Calu3 (cell line): ENCODE data around the gene BRSK1. TPM values are rescaled to one million over a fixed set of nuclear protein-coding genes. Genes with fewer than 3 reads are reported as not detected.
A peak's percentile ranks its signal among the peaks of the same experiment; 100 is the strongest.

Experiments used
- BruUV-seq: library from RNA; stranded (reverse); fragments of 400-500 nt; replicated peaks from 2 replicates; lab custom pipeline; 2021; lab: Mats Ljungman, UMichigan
- CTCF ChIA-PET: fragments of 300-600 bp; sonication (Branson Sonifier 250); formaldehyde crosslinking; loops from one replicate; lab custom pipeline; 2022; ENCODE audit warnings: antibody characterized with exemption; lab: Charles Lee
- DNase-seq: peaks from one replicate; pipeline ENCODE4 v3.0.0; 2022
- H3K27ac Mint-ChIP-seq: one replicate; pipeline ENCODE4 v1.8.0; 2022; ENCODE audit warnings: mixed read lengths; ENCODE audit not compliant: unreplicated experiment
- H3K27me3 Mint-ChIP-seq: one replicate; pipeline ENCODE4 v1.8.0; 2022; ENCODE audit warnings: mixed read lengths; ENCODE audit not compliant: unreplicated experiment
- H3K36me3 Mint-ChIP-seq: one replicate; pipeline ENCODE4 v1.8.0; 2022; ENCODE audit warnings: mild to moderate bottlenecking, moderate library complexity, mixed read lengths; ENCODE audit not compliant: insufficient read depth, unreplicated experiment
- H3K4me1 Mint-ChIP-seq: one replicate; pipeline ENCODE4 v1.8.0; 2022; ENCODE audit warnings: mild to moderate bottlenecking, low read depth, mixed read lengths; ENCODE audit not compliant: unreplicated experiment
- H3K4me3 Mint-ChIP-seq: one replicate; pipeline ENCODE4 v1.8.0; 2022; ENCODE audit warnings: mild to moderate bottlenecking, low read depth, moderate library complexity, mixed read lengths; ENCODE audit not compliant: unreplicated experiment
- H3K9me3 Mint-ChIP-seq: one replicate; pipeline ENCODE4 v1.8.0; 2022; ENCODE audit warnings: low read depth, mixed read lengths; ENCODE audit not compliant: unreplicated experiment
- CTCF ChIP-seq: fragments of 200-600 bp; IDR thresholded peaks from one replicate; pipeline ENCODE4 v1.8.0; 2022; ENCODE audit warnings: antibody characterized with exemption; ENCODE audit not compliant: unreplicated experiment
- intact Hi-C: fragments of 100-400 bp; cut with micrococcal nuclease; formaldehyde crosslinking; loops from one replicate; pipeline ENCODE4 v1.10.0; 2022; ENCODE audit not compliant: unreplicated experiment
- total RNA-seq: library from RNA; stranded (reverse); gene quantifications from 2 replicates; pipeline ENCODE4 v1.2.3, GENCODE V29; 2022

BRSK1 gene
- total RNA-seq, 1 experiment from 2014 or later: 3.8 TPM

DNA sequence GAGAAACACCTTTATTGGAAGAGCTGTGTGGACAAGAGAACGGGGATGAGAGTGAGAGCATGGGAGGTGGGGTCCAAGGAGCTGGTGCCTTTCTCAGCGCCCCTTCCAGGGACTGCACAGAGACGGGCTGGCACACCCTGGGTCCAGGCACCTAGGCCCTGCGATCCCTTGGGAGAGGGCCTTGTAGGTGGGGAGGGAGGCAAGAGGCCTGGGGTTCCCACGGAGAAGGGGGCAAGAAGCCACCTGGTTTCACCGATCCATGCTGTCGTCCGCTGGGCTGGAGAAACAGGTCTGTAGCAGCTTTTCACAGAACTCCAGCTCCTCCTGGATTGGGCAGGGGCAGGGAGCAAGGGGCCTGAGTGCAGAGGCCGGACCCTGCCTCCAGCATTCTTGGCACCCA lies 21.4 kb upstream of the BRSK1 start:
- CTCF ChIA-PET: interaction anchor here (0.5 kb wide), 1 partner anchor 56 kb away, joined by 3 read pairs; no protein-coding TSS in a partner anchor
- peaks cover 38% of the 10 kb centered on the region for H3K36me3 Mint-ChIP-seq

GRCh38 chr19:55264531-55264930 lies 19.3 kb upstream of the BRSK1 start:
- no peak overlapping the region for H3K4me3 Mint-ChIP-seq
- DNase-seq: no peak
- no TSS peak for BruUV-seq
- no peaks in the 10 kb centered on the region for H3K4me1 Mint-ChIP-seq
- CTCF ChIA-PET: no interaction called here
- TF ChIP-seq CTCF: no peak
- peaks cover 7% of the 10 kb centered on the region for H3K9me3 Mint-ChIP-seq
- no peak overlapping the region for H3K27ac Mint-ChIP-seq
- H3K36me3 Mint-ChIP-seq: peaks cover 17% of the 10 kb centered on the region
- no peaks in the 10 kb centered on the region for H3K27me3 Mint-ChIP-seq
- intact Hi-C loops: no loop called here

More for the DNA sequence above, 21.4 kb upstream of the BRSK1 start:
- Mint-ChIP-seq H3K4me1 (peaks cover 5% of the 10 kb centered on the region), H3K9me3 (peaks cover 7% of the 10 kb centered on the region), H3K4me3 (no peak overlapping the region), H3K27ac (no peak overlapping the region), H3K27me3 (no peaks in the 10 kb centered on the region)
- DNase-seq: no peak
- no peak for TF ChIP-seq CTCF
- no TSS peak for BruUV-seq
- intact Hi-C loops: no loop called here

GRCh38 chr19:55265173-55265572 lies 18.6 kb upstream of the BRSK1 start:
- Mint-ChIP-seq H3K4me1 (no peaks in the 10 kb centered on the region), H3K27ac (no peak overlapping the region), H3K36me3 (peaks cover 17% of the 10 kb centered on the region), H3K27me3 (no peaks in the 10 kb centered on the region), H3K9me3 (peaks cover 7% of the 10 kb centered on the region), H3K4me3 (no peak overlapping the region)
- no peak for TF ChIP-seq CTCF
- intact Hi-C loops: no loop called here
- BruUV-seq: no TSS peak
- CTCF ChIA-PET: no interaction called here
- no peak for DNase-seq

DNA sequence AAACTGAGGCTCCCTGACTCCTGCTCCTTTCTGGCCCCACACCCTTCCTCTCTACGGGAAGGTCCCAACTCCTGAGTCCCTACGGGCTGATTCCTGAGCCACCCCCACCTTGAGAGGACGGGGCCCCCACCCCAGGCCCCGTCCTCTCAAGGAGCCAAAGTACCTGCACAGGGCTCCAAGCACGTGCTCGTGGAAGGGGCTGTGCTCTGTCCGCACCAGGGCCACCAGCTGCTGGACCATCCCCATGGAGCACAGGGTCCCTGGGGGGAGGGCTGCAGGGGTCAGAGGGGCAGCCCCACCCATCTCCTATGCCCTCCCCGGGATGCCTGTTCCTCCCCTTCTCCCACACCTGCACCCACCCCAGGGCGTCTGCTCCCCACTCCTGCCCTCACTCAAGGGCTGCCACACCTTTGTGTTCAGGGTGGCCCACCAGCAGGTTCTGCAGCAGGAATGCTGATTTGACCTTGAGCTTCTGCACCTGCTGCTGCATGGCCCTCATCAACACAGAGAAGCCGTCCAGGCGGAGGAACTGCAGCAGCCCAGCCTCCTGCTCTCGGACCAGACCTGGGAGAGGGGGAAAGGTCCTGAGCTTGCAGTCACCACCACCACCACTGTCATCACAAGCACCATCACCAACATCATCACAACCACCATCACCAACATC lies 17.9 kb upstream of the BRSK1 start:
- Mint-ChIP-seq H3K27me3 (no peaks in the 10 kb centered on the region), H3K9me3 (peaks cover 7% of the 10 kb centered on the region), H3K36me3 (peaks cover 22% of the 10 kb centered on the region), H3K4me1 (no peaks in the 10 kb centered on the region), H3K4me3 (no peak overlapping the region), H3K27ac (peak overlapping the region; percentile 7)
- intact Hi-C loops: no loop called here
- DNase-seq: no peak
- no TSS peak for BruUV-seq
- no peak for TF ChIP-seq CTCF
- CTCF ChIA-PET: no interaction called here
